AG04450 (cell line): ENCODE measurements around the gene FBXL7. TPM values are rescaled to one million over a fixed set of nuclear protein-coding genes. Genes with fewer than 3 reads are reported as not detected.

Experiments used
- CTCF ChIA-PET: fragments of 300-600, 350-600 bp; formaldehyde crosslinking; extraction: SDS; loops from one replicate; lab custom pipeline; 2022; ENCODE audit warnings: antibody characterized with exemption, inconsistent platforms; lab: Charles Lee
- POLR2A ChIA-PET: fragments of 350-600 bp; formaldehyde crosslinking; extraction: SDS; loops from one replicate; lab custom pipeline; 2021; ENCODE audit warnings: antibody characterized with exemption, inconsistent platforms; lab: Yijun Ruan, JAX
- DNase-seq: peaks from one replicate; pipeline ENCODE4 v3.0.0-alpha.2; 2011; ENCODE audit warnings: low read depth, low spot score
- H3K27ac ChIP-seq: one replicate; pipeline ENCODE4 v1.5.1; 2012; ENCODE audit warnings: low read depth, low read length, control low read depth
- H3K27me3 ChIP-seq: one replicate; pipeline ENCODE4 v1.6.0; 2012; ENCODE audit warnings: low read length; ENCODE audit not compliant: control insufficient read depth, insufficient read depth
- H3K4me3 ChIP-seq: 2 replicates; pipeline ENCODE4 v1.5.1; 2011; ENCODE audit warnings: mild to moderate bottlenecking, low read depth, low read length, control low read depth
- H3K9me3 ChIP-seq: 2 replicates; pipeline ENCODE4 v1.5.1; 2012; ENCODE audit warnings: low read length; ENCODE audit not compliant: control insufficient read depth, insufficient read depth
- polyA plus RNA-seq: library from polyadenylated mRNA; depleted of rRNA; stranded (reverse); fragments of >200 nt; gene quantifications from 2 replicates; pipeline ENCODE4 v1.2.3, GENCODE V29; 2011
- TF ChIP-seq, protein P1 (sequence below): IDR thresholded peaks from 2 replicates; pipeline ENCODE4 v1.5.1; 2011; ENCODE audit warnings: low read depth, low read length, control low read depth, inconsistent platforms

FBXL7 gene
- polyA plus RNA-seq, 1 experiment: 10.4 TPM

GRCh38 chr5:15635289-15635616, 135.3 kb downstream of the FBXL7 start:
- Histone ChIP-seq H3K4me3 (no peak overlapping the region), H3K9me3 (no peaks in the 10 kb centered on the region), H3K27ac (no peak overlapping the region), H3K27me3 (no peaks in the 10 kb centered on the region)
- ChIA-PET POLR2A (no interaction called here), CTCF (no interaction called here)
- TF ChIP-seq, protein P1, sequence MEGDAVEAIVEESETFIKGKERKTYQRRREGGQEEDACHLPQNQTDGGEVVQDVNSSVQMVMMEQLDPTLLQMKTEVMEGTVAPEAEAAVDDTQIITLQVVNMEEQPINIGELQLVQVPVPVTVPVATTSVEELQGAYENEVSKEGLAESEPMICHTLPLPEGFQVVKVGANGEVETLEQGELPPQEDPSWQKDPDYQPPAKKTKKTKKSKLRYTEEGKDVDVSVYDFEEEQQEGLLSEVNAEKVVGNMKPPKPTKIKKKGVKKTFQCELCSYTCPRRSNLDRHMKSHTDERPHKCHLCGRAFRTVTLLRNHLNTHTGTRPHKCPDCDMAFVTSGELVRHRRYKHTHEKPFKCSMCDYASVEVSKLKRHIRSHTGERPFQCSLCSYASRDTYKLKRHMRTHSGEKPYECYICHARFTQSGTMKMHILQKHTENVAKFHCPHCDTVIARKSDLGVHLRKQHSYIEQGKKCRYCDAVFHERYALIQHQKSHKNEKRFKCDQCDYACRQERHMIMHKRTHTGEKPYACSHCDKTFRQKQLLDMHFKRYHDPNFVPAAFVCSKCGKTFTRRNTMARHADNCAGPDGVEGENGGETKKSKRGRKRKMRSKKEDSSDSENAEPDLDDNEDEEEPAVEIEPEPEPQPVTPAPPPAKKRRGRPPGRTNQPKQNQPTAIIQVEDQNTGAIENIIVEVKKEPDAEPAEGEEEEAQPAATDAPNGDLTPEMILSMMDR: no peak
- no peak for DNase-seq

DNA sequence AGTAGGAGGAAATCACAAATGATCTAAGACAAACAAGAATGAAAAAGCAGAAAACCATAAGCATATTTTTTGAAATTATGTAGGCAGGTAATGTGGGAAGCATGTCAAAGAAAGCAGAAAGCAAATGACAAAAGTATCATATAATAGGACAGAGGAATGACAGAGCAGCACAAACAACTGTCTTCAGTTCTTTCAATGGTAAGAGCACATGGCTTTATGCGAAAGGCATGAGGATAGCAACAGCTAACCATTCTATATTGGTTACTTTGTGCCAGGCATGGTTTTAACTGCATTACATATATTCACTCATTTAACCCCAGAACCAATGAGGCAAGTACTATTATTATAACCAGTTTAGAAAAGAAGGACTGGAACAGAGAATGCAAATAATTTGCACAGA, 137.4 kb downstream of the FBXL7 start:
- no peak for DNase-seq
- CTCF ChIA-PET: no interaction called here
- POLR2A ChIA-PET: no interaction called here
- Histone ChIP-seq H3K27ac (no peak overlapping the region), H3K4me3 (no peak overlapping the region), H3K9me3 (no peaks in the 10 kb centered on the region), H3K27me3 (no peaks in the 10 kb centered on the region)
- TF ChIP-seq, protein P1: no peak

- CTCF ChIA-PET: no interaction called here
- H3K27ac ChIP-seq: no peak overlapping the region
- H3K4me3 ChIP-seq: no peak overlapping the region
- no peaks in the 10 kb centered on the region for H3K9me3 ChIP-seq
- DNase-seq: no peak
- POLR2A ChIA-PET: no interaction called here
- no peaks in the 10 kb centered on the region for H3K27me3 ChIP-seq
- TF ChIP-seq, protein P1: no peak
These were observed 137.9 kb downstream of the FBXL7 start for GRCh38 chr5:15637886-15638285.

DNA sequence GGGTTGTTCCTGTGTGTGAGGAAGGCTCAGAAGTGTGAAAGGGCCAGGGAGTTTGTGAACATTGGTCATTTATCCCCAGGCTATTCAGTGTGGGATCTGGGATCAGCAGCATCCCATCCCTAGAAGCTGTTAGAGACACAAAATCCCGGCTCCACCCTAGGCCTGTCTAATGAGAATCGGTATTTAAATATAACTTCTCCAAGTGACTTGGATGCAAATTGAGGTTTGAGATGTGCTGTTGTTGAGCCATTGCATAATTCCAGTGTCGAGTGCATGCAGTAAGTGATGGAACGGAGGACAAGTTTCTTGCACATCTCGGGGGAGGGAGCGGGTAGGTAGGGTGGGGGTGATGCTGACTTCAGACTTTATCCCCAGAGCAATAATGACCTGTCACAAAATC, 138.3 kb downstream of the FBXL7 start:
- CTCF ChIA-PET: interaction anchor here (0.8 kb wide), 1 partner anchor 771 kb away, joined by 3 read pairs; no protein-coding TSS in a partner anchor

GRCh38 chr5:15639288-15639687, 139.3 kb downstream of the FBXL7 start:
- TF ChIP-seq, protein P1: no peak
- CTCF ChIA-PET: interaction anchor here (0.8 kb wide), 1 partner anchor 771 kb away, joined by 3 read pairs; no protein-coding TSS in a partner anchor

More for the DNA sequence above, 138.3 kb downstream of the FBXL7 start:
- no peak overlapping the region for H3K27ac ChIP-seq
- H3K27me3 ChIP-seq: no peaks in the 10 kb centered on the region
- H3K4me3 ChIP-seq: no peak overlapping the region
- POLR2A ChIA-PET: no interaction called here
- no peaks in the 10 kb centered on the region for H3K9me3 ChIP-seq
- TF ChIP-seq, protein P1: no peak
- no peak for DNase-seq

More at GRCh38 chr5:15639288-15639687, 139.3 kb downstream of the FBXL7 start:
- Histone ChIP-seq H3K9me3 (no peaks in the 10 kb centered on the region), H3K27ac (no peak overlapping the region), H3K27me3 (no peaks in the 10 kb centered on the region), H3K4me3 (no peak overlapping the region)
- POLR2A ChIA-PET: no interaction called here
- no peak for DNase-seq
